ELR (cell line): Measurements from ENCODE around the gene PARVB.
A peak's percentile ranks its signal among the peaks of the same experiment; 100 is the strongest.
"Not testable (repeated sequence)": the region's sequence is repeated elsewhere in the genome, so short reads cannot be mapped to it uniquely, and the experiment has no call there.

Source experiments
- DNase-seq: peaks from one replicate; pipeline ENCODE4 v3.0.0-alpha.2; 2015; ENCODE audit warnings: low read depth

The PARVB gene

DNA sequence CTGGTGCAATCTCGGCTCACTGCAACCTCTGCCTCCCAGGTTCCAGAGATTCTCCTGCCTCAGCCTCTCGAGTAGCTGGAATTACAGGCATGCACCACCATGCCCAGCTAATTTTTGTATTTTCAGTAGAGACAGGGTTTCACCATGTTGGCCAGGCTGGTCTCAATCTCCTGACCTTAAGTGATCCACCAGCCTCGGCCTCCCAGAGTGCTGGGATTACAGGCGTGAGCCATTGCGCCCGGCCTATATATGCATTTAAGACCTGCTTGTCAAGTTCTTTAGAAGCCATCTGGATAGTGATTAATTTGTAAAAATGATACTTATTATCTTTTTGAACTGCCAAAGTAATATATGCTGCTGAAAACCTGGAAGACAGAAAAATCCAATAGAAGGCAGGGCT lies 86.6 kb downstream of the PARVB start:
- not testable (repeated sequence) for DNase-seq

- no peak for DNase-seq
Measured at GRCh38 chr22:44111562-44112155, 87.6 kb downstream of the PARVB start.

GRCh38 chr22:44112191-44112590 lies 88.1 kb downstream of the PARVB start:
- no peak for DNase-seq

DNA sequence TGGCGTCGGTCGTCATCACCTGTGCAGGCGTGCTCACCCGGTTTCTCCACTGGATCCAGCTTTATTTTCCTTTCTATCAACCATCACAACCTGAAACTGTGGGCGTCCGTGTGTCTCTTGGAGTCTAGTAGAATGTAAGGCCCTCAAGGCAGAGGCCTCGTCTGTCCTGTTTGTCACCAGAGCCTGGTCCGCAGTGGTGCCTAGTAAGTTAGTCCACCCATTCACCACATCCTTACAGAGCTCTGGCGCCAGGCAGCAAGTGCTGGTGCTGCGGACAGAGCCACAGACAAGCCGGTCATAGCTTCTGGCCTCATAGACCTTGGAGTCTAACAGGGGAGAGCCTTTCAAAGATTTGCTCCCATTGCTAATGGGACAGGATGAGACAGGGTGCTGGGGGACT lies 92.2 kb downstream of the PARVB start:
- no peak for DNase-seq

DNA sequence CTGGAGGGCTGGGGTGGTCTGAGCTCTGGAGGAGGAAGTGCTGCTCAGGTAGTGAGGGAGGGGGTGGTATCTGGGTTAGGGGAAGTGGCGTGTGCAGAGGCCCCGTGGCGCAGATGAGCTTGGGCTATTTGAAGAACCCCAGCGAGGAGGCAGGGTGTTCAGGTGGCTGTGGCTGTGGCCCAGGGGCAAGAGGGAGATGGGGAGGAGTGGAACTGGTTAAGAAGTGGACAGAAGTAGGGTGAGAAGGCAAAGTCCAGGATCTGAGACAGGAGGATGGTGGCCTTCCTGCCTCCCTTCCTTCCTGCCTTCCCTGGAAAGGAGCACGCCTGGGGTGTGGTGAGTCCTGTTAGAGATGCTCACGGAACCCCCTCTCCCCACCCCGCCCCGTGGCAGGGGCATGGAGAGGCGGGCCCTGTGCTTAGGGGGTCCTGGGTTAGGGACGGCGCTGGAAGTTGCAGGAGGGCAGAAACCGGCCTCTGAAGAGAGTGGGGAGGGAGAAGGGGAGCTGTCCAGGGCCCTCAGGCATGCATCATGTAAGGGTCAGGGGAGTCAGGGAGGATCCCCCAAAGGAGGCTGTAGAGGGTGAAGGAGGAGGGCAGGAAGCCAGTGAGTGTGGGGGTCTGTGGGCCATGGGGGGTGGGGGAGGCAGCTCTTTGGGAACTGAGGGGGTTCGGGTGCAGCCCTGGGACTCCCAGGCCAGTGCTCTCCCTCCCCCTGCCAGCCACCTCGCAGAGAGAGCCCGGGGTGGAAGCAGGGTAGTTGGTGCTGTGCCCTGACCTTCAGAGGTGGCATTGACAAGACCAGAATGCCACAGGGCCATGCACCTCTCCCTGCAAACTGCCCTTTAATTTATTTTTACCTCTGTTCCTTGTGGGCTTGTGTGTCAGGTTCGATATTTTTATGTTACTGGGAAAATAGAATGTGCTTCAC lies 92.9 kb downstream of the PARVB start:
- DNase-seq: no peak

- DNase-seq: no peak
Measured at GRCh38 chr22:44117746-44118145, 93.6 kb downstream of the PARVB start.

GRCh38 chr22:44118645-44119315 lies 94.7 kb downstream of the PARVB start:
- DNase-seq: no peak

DNA sequence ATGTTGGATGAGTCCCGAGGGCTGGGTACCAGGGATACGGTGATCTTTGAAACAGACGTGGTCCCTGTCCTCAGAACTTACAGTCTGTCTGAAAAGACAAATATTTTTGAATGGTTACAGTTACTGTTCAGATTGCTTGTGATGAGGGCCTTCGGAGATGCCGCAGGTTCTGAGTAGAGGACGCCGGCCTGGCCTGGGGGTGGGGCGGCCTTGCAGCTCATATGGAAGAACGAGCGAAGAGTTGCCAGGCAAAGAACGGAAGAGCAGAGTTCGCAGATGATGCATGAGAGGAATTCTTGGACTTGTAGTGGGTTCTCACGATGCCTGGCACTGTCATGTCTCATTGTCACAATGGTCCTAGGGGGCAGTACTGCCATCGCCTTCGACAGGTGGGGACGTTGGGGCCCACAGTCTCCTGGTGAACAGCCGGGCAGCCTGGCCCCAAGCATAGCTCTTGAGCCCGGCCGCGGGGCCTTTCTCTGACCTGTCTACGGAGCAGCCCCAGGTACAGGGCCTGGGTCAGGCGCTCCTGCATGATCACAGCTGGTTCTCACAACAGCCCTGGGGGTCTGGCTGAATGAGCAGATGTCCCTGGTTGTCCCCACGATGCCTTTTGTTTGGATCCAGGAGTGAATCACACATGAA lies 95.7 kb downstream of the PARVB start:
- DNase-seq: no peak

- no peak for DNase-seq
Measured at GRCh38 chr22:44120314-44120704, 96.2 kb downstream of the PARVB start.

DNA sequence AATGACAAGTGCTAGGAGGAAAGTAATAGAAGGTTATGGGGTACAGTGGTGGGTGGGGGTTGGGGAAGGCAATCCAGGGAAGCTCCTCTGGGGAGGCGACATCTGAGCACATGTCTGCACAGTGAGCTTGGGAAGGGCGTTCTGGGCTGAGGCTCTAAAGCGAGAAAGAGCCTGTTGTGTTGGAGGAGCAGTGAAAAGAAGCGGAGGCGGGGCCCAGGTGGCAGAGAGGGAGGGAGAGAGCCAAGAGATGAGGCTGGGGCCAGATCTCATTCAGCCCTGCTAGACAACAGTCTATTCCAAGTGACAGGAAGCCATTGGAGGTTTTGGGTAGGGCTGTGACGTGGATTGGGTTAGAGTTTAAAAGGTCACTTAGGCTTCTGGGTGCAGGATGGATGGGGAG lies 101.3 kb downstream of the PARVB start:
- DNase-seq: no peak

DNA sequence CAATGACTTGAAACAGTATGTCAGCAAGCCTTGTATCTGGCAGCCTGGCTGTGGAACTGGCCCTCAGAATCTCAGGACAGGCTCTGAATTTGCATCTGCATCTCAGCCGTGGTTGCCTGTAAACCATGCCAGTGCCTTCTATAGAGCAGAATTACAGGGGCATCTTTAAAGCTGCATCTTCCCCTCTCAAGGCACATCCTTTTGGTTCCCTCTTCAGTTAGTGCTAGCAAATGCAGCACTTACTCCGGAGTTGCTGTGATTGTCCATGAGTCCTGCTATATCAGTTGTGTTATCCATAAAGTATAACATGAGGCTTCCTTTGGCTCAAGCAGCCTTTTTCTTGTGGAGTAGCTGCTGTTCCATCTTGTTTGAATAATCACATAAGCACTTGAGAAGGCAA lies 102.7 kb downstream of the PARVB start:
- DNase-seq: no peak

GRCh38 chr22:44127356-44127755 lies 103.3 kb downstream of the PARVB start:
- DNase-seq: no peak

GRCh38 chr22:44128958-44129618 lies 105.0 kb downstream of the PARVB start:
- no peak for DNase-seq

- no peak for DNase-seq
Measured at GRCh38 chr22:44129619-44129976, 105.5 kb downstream of the PARVB start.

- DNase-seq: no peak
Measured at GRCh38 chr22:44130076-44130711, 106.1 kb downstream of the PARVB start.

GRCh38 chr22:44131412-44131811 lies 107.3 kb downstream of the PARVB start:
- no peak for DNase-seq

DNA sequence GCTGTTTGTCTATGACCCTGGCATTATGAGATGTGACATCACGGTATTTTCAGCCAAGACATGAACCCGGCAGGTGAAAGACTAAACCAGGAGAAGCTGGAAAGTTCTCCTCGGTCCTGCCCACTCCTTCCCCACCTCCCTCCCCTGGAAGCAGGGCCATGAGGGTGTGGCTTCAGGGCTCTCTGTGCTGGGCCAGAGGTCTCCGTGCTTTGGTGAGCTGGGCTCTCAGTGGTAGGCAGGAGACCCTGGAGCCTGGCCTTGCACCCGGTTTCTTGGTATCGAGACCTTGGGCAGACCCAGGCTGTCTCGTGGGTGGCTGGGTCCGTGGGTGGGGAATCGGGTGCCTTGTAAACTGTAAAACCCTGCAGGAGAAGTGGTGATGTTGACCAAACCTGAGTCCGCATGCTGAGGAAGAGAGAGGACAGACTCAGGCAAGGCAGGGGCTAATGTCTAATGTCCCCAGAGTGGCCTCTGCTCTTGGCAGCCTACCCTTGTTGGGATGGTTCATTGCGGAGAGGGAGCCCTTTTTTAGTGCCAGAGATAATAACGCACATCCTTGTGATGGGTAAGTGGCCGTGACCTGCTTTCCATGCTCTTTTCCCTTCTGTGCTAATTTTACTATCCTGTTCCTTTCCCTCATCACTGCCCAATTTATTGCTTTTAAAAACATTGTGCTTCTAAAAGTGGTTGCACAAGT lies 108.0 kb downstream of the PARVB start:
- no peak for DNase-seq

GRCh38 chr22:44132724-44133123 lies 108.6 kb downstream of the PARVB start:
- DNase-seq: no peak

GRCh38 chr22:44133161-44133560 lies 109.1 kb downstream of the PARVB start:
- DNase-seq: peak; percentile 9

- no peak for DNase-seq
Measured at GRCh38 chr22:44133901-44134571, 109.9 kb downstream of the PARVB start.
